ENCODE measurements around the gene RBMS1. TPM values are rescaled to one million over a fixed set of nuclear protein-coding genes. Genes with fewer than 3 reads are reported as not detected.

RBMS1 gene
- total RNA-seq, 1 experiment from 2014 or later = 77.5 TPM

DNA sequence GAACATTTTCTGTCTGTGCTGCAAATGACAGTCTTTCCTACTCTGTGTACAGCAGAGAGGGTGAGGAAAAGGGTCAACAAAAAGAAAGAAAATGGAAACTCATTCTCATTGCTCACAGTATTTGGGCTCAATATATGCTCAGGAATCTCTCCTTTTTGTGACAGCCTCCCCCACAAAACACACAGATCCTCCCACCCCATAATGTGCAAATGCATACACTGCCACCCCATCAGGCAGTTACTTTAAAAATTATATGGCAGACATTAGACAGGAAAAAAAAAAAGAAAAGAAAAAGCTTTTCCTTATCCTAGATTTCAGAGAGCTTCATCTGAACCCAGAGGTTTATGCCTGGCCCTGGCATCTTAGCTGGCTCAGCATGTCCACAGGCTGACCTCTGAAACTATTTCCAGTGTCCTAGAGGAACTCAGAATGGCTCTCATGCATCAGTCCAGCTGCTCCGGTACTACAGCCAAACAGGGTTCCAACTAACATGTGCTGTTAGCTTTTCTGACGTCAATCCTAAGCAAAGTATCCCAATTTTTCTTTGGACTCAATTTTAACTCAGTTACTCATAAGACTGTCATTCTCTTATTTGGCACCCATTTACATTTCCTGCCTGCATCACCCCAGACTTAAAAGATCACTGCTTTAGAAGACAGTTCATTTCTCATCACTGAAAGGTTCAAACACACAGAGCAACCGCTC, 105.9 kb downstream of the RBMS1 start:
- Histone ChIP-seq H3K79me1 (ENCODE audit: insufficient read depth, low read depth, low read length, poor library complexity, severe bottlenecking) (peaks cover 9% of the 10 kb centered on the region), H3T11ph (ENCODE audit: low read length) (no peak overlapping the region), H4K91ac (ENCODE audit: insufficient read length, low read depth, low read length) (no peak overlapping the region), H3K27ac (ENCODE audit: insufficient read length, low read depth, low read length) (no peak overlapping the region), H2BK12ac (ENCODE audit: insufficient read length, low read depth, low read length) (no peak overlapping the region), H2BK15ac (ENCODE audit: low read depth, low read length) (no peak overlapping the region), H2BK120ac (ENCODE audit: low read depth, low read length, poor library complexity, severe bottlenecking) (no peak overlapping the region), H2AK5ac (ENCODE audit: insufficient read length, low read length) (no peak overlapping the region), H2BK20ac (ENCODE audit: low read depth, low read length, poor library complexity, severe bottlenecking) (no peak overlapping the region), H3K79me2 (ENCODE audit: insufficient read depth, low read length) (peaks cover 9% of the 10 kb centered on the region; the same call in 1 of the 2 replicates), H3K14ac (ENCODE audit: insufficient read depth, low read length) (no peak overlapping the region), H3K4ac (ENCODE audit: low read depth, low read length) (no peak overlapping the region), H3K27me3 (ENCODE audit: insufficient read depth, low read length) (no peaks in the 10 kb centered on the region), H3K18ac (ENCODE audit: insufficient read length, low read depth, low read length) (no peak overlapping the region), H4K8ac (replicated peaks; ENCODE audit: insufficient read length, low read depth, low read length) (no peak overlapping the region), H3K4me2 (ENCODE audit: insufficient read depth, insufficient read length, low read length) (no peak overlapping the region), H3K4me1 (ENCODE audit: insufficient read depth, low read length) (peaks cover 4% of the 10 kb centered on the region; the same call in 1 of the 2 replicates), H4K20me1 (ENCODE audit: control insufficient read depth, insufficient read depth, insufficient read length) (no peaks in the 10 kb centered on the region), H4K5ac (ENCODE audit: insufficient read length, low read depth, low read length) (no peak overlapping the region), H3K23me2 (ENCODE audit: insufficient read length, low read depth, low read length, poor library complexity, severe bottlenecking) (no peaks in the 10 kb centered on the region), H3K23ac (ENCODE audit: insufficient read length, low read depth, low read length) (no peak overlapping the region), H2BK5ac (ENCODE audit: insufficient read length, low read length) (no peak overlapping the region), H3K56ac (ENCODE audit: insufficient read length, low read depth, low read length) (no peak overlapping the region), H2AFZ (ENCODE audit: low read length) (no peak overlapping the region), H3K9me3 (ENCODE audit: control insufficient read depth, low read depth, low read length) (no peaks in the 10 kb centered on the region), H3K9ac (ENCODE audit: extremely low read depth, insufficient read length, low read length) (no peak overlapping the region)
- no peak for DNase-seq
- no peaks in the 10 kb centered on the region; a peak in 2 of 7 replicates for H3K36me3 Mint-ChIP-seq (ENCODE audit: insufficient read depth in 1 of 3, low read depth in 3 of 3)
- H3K9me3 Mint-ChIP-seq = no peaks in the 10 kb centered on the region
- H3K27me3 Mint-ChIP-seq (ENCODE audit: low read depth) = no peaks in the 10 kb centered on the region
- WGBS (ENCODE audit: extremely low coverage, insufficient read length, low lambda C conversion rate) = no CpG with 5 or more reads among the region's 3 CpGs
- TF ChIP-seq, protein P1, sequence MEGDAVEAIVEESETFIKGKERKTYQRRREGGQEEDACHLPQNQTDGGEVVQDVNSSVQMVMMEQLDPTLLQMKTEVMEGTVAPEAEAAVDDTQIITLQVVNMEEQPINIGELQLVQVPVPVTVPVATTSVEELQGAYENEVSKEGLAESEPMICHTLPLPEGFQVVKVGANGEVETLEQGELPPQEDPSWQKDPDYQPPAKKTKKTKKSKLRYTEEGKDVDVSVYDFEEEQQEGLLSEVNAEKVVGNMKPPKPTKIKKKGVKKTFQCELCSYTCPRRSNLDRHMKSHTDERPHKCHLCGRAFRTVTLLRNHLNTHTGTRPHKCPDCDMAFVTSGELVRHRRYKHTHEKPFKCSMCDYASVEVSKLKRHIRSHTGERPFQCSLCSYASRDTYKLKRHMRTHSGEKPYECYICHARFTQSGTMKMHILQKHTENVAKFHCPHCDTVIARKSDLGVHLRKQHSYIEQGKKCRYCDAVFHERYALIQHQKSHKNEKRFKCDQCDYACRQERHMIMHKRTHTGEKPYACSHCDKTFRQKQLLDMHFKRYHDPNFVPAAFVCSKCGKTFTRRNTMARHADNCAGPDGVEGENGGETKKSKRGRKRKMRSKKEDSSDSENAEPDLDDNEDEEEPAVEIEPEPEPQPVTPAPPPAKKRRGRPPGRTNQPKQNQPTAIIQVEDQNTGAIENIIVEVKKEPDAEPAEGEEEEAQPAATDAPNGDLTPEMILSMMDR (conservative IDR thresholded peaks at IDR 0.05) = no peak
- no peak overlapping the region for H3K4me3 Mint-ChIP-seq
- peaks cover 49 to 59% of the 10 kb centered on the region in 2 experiments for H3K4me1 Mint-ChIP-seq
- peak overlapping the region in 2 of 3 experiments; percentile 27 to 65; a peak in 3 of 7 replicates for H3K27ac Mint-ChIP-seq

All from H9 (cell line).